ENCODE results near the gene ILRUN. TPM values are rescaled to one million over a fixed set of nuclear protein-coding genes. Genes with fewer than 3 reads are reported as not detected.

ILRUN gene
- polyA plus RNA-seq, 3 donors: 6.2 to 19.3 (median 6.5) TPM

DNA sequence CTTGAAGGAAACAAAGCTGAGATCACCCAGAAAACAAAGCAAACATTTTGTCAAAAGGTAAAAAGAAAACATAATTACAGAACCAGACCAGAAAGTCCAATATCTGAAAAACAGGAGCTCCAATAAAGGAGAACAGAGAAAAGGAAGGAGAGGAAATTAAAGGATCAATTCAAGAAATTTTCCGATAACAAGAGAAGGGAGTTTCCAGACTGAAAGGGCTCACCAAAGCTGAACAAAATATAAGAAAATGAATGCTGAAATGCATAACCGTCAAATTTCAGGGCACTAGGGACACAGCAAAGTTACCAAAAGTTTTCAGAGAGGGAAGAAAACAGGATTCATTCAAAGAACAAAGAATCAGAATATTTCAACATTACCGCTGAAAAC lies 23.9 kb downstream of the ILRUN start:
- H3K4me3 Mint-ChIP-seq: no peak overlapping the region
- TF ChIP-seq, protein P1, sequence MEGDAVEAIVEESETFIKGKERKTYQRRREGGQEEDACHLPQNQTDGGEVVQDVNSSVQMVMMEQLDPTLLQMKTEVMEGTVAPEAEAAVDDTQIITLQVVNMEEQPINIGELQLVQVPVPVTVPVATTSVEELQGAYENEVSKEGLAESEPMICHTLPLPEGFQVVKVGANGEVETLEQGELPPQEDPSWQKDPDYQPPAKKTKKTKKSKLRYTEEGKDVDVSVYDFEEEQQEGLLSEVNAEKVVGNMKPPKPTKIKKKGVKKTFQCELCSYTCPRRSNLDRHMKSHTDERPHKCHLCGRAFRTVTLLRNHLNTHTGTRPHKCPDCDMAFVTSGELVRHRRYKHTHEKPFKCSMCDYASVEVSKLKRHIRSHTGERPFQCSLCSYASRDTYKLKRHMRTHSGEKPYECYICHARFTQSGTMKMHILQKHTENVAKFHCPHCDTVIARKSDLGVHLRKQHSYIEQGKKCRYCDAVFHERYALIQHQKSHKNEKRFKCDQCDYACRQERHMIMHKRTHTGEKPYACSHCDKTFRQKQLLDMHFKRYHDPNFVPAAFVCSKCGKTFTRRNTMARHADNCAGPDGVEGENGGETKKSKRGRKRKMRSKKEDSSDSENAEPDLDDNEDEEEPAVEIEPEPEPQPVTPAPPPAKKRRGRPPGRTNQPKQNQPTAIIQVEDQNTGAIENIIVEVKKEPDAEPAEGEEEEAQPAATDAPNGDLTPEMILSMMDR (IDR thresholded peaks at IDR 0.05): no peak

DNA sequence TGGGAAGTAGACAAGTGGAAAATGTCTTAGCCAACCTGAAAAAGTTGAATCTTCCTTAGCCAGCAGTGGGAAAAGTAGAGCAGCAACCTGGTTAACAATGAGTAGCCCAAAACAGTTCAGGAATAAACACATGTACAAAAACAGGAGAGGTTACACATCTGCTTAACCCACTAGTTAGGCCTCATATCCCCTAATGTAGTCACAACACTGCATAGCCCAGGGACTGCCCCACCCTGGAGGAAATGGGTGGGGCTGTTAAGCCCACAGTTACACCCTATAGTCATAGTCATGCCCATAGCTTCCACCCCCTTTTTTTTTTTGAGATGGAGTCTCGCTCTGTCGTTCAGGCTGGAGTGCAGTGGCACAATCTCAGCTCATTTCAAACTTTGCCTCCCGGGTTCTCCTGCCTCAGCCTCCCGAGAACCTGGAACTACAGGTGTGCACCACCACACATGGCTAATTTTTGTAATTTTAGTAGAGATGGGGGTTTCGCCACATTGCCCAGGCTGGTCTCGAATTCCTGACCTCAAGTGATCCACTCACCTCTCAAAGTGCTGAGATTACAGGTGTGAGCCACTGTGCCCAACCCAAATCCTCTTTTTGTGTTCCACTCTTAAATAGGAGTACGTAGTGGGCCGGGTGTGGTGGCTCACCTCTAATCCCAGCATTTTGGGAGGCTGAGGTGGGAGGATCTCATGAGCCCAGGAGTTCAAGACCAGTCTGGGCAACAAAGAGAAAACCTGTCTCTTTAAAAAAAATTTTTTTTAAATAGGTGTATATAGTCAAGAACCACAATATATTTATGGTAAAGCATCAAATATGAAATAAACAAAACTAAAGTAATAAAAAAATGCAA lies 24.5 kb downstream of the ILRUN start:
- H2AFZ ChIP-seq (ENCODE audit: insufficient read depth, low read depth, low read length, poor library complexity, severe bottlenecking): peak overlapping the region; percentile 60
- intact Hi-C loops (cut with micrococcal nuclease): no loop called here

More for the DNA sequence above, 23.9 kb downstream of the ILRUN start:
- Mint-ChIP-seq H3K36me3 (peaks cover 0 to 13% of the 10 kb centered on the region in 2 donors), H3K27ac (peak overlapping the region in 6 of 7 donors; percentile 91 to 97 (median 96)), H3K4me1 (peaks cover 50% of the 10 kb centered on the region), H3K27me3 (ENCODE audit: low read depth in 3 of 3) (no peaks in the 10 kb centered on the region), H3K9me3 (no peaks in the 10 kb centered on the region)
- no peak for DNase-seq
- Histone ChIP-seq H3K27ac (ENCODE audit: low read depth in 1 of 2, low read length in 2 of 2) (peak overlapping the region; percentile 75 to 93), H3K36me3 (replicated peaks in 1 of 2; ENCODE audit: control insufficient read depth in 1 of 2, insufficient read depth in 2 of 2, low read length in 2 of 2) (no peaks in the 10 kb centered on the region), H3K27me3 (ENCODE audit: control insufficient read depth in 2 of 2, insufficient read depth in 2 of 2, low read length in 2 of 2) (no peaks in the 10 kb centered on the region), H3K4me1 (ENCODE audit: control insufficient read depth in 1 of 2, insufficient read depth in 2 of 2, low read length in 2 of 2) (peaks cover 36 to 52% of the 10 kb centered on the region in 2 donors), H4K20me1 (ENCODE audit: insufficient read depth, low read length) (peaks cover 6% of the 10 kb centered on the region), H3K79me2 (ENCODE audit: insufficient read depth, low read length) (peaks cover 99% of the 10 kb centered on the region), H3K9ac (ENCODE audit: insufficient read depth, low read length, poor library complexity, severe bottlenecking) (no peak overlapping the region), H3K4me2 (replicated peaks; ENCODE audit: extremely low read depth, low read length, poor library complexity, severe bottlenecking) (peak overlapping the region; percentile 60), H2AFZ (ENCODE audit: insufficient read depth, low read depth, low read length, poor library complexity, severe bottlenecking) (no peak overlapping the region), H3K9me3 (replicated peaks in 1 of 2; ENCODE audit: control insufficient read depth in 1 of 2, insufficient read depth in 1 of 2, low read length in 2 of 2) (no peaks in the 10 kb centered on the region), H3K4me3 (replicated peaks in 1 of 3; ENCODE audit: low read depth in 2 of 3, low read length in 3 of 3) (no peak overlapping the region)
- 20% methylated on average over 1 of the region's 3 CpGs for WGBS (ENCODE audit: insufficient coverage)
- intact Hi-C loops (cut with micrococcal nuclease): no loop called here

More for the DNA sequence above, 24.5 kb downstream of the ILRUN start:
- Mint-ChIP-seq H3K27me3 (ENCODE audit: low read depth in 3 of 3) (no peaks in the 10 kb centered on the region), H3K9me3 (no peaks in the 10 kb centered on the region), H3K4me1 (peaks cover 55% of the 10 kb centered on the region), H3K36me3 (peaks cover 0 to 9% of the 10 kb centered on the region in 2 donors), H3K4me3 (peak overlapping the region; percentile 54 to 76), H3K27ac (peak overlapping the region; percentile 91 to 97 (median 95))
- no CpG with 5 or more reads among the region's 8 CpGs for WGBS (ENCODE audit: insufficient coverage)
- peak; percentile 81 to 88 (median 82) for DNase-seq
- H3K27me3 ChIP-seq (ENCODE audit: control insufficient read depth in 2 of 2, insufficient read depth in 2 of 2, low read length in 2 of 2): no peaks in the 10 kb centered on the region
- peaks cover 36 to 52% of the 10 kb centered on the region in 2 donors for H3K4me1 ChIP-seq (ENCODE audit: control insufficient read depth in 1 of 2, insufficient read depth in 2 of 2, low read length in 2 of 2)
- H3K4me2 ChIP-seq (replicated peaks; ENCODE audit: extremely low read depth, low read length, poor library complexity, severe bottlenecking): peak overlapping the region; percentile 60
- TF ChIP-seq, protein P1 (IDR thresholded peaks at IDR 0.05): no peak
- H3K9me3 ChIP-seq (replicated peaks in 1 of 2; ENCODE audit: control insufficient read depth in 1 of 2, insufficient read depth in 1 of 2, low read length in 2 of 2): no peaks in the 10 kb centered on the region
- peak overlapping the region in 2 of 3 experiments; percentile 9 to 52 for H3K4me3 ChIP-seq (replicated peaks in 1 of 3; ENCODE audit: low read depth in 2 of 3, low read length in 3 of 3)
- peak overlapping the region; percentile 75 to 93 for H3K27ac ChIP-seq (ENCODE audit: low read depth in 1 of 2, low read length in 2 of 2)
- peak overlapping the region; percentile 34 for H3K9ac ChIP-seq (ENCODE audit: insufficient read depth, low read length, poor library complexity, severe bottlenecking)
- H3K36me3 ChIP-seq (replicated peaks in 1 of 2; ENCODE audit: control insufficient read depth in 1 of 2, insufficient read depth in 2 of 2, low read length in 2 of 2): no peaks in the 10 kb centered on the region
- peaks cover 6% of the 10 kb centered on the region for H4K20me1 ChIP-seq (ENCODE audit: insufficient read depth, low read length)
- peaks cover 99% of the 10 kb centered on the region for H3K79me2 ChIP-seq (ENCODE audit: insufficient read depth, low read length)

Data from CD14-positive monocyte (primary cell).